NCI-H345 treated with DMSO at 0.1 percent for 48 hours (cell line): ENCODE results near the gene SGPL1.

ENCODE experiments used
- DNase-seq: peaks from one replicate; lab custom pipeline; 2025; ENCODE audit not compliant: unreplicated experiment; lab: John Stamatoyannopoulos, UW

The SGPL1 gene

GRCh38 chr10:70779511-70780369 lies 36.0 kb upstream of the SGPL1 start:
- DNase-seq = no peak

- no peak for DNase-seq
Measured at GRCh38 chr10:70780370-70780760, 35.4 kb upstream of the SGPL1 start.

GRCh38 chr10:70780772-70781171 lies 35.0 kb upstream of the SGPL1 start:
- no peak for DNase-seq

GRCh38 chr10:70781461-70782051 lies 34.2 kb upstream of the SGPL1 start:
- no peak for DNase-seq

GRCh38 chr10:70782086-70782745 lies 33.5 kb upstream of the SGPL1 start:
- no peak for DNase-seq

GRCh38 chr10:70782746-70783680 lies 32.7 kb upstream of the SGPL1 start:
- no peak for DNase-seq

- DNase-seq = no peak
Measured at GRCh38 chr10:70784016-70784415, 31.7 kb upstream of the SGPL1 start.

- no peak for DNase-seq
Measured at GRCh38 chr10:70784471-70784870, 31.3 kb upstream of the SGPL1 start.

- DNase-seq = no peak
Measured at GRCh38 chr10:70785190-70785589, 30.6 kb upstream of the SGPL1 start, which contains the start of gene TBATA. Gene TBATA, minus strand, starts transcription at chr10:70785377. Its CDS starts 1,998 bp downstream, at chr10:70783379.

GRCh38 chr10:70786799-70787415 lies 28.8 kb upstream of the SGPL1 start:
- no peak for DNase-seq

- no peak for DNase-seq
Measured at GRCh38 chr10:70791386-70792039, 24.2 kb upstream of the SGPL1 start.

GRCh38 chr10:70795613-70796012 lies 20.1 kb upstream of the SGPL1 start:
- DNase-seq = no peak

- DNase-seq = no peak
Measured at GRCh38 chr10:70797840-70798239, 17.9 kb upstream of the SGPL1 start.

GRCh38 chr10:70799124-70799523 lies 16.6 kb upstream of the SGPL1 start:
- no peak for DNase-seq

- DNase-seq = no peak
Measured at GRCh38 chr10:70801854-70802253, 13.9 kb upstream of the SGPL1 start.

GRCh38 chr10:70803775-70804420 lies 11.8 kb upstream of the SGPL1 start:
- peak; percentile 96 for DNase-seq

- no peak for DNase-seq
Measured at GRCh38 chr10:70804421-70804808, 11.3 kb upstream of the SGPL1 start.

- DNase-seq = no peak
Measured at GRCh38 chr10:70805619-70806215, 10.0 kb upstream of the SGPL1 start.

- DNase-seq = no peak
Measured at GRCh38 chr10:70806841-70807240, 8.9 kb upstream of the SGPL1 start.
